ENCODE results near the gene MARK1.

MARK1 gene
- 0 to 8.3 (median 0) reads per million in 17 experiments for total RNA-seq

DNA sequence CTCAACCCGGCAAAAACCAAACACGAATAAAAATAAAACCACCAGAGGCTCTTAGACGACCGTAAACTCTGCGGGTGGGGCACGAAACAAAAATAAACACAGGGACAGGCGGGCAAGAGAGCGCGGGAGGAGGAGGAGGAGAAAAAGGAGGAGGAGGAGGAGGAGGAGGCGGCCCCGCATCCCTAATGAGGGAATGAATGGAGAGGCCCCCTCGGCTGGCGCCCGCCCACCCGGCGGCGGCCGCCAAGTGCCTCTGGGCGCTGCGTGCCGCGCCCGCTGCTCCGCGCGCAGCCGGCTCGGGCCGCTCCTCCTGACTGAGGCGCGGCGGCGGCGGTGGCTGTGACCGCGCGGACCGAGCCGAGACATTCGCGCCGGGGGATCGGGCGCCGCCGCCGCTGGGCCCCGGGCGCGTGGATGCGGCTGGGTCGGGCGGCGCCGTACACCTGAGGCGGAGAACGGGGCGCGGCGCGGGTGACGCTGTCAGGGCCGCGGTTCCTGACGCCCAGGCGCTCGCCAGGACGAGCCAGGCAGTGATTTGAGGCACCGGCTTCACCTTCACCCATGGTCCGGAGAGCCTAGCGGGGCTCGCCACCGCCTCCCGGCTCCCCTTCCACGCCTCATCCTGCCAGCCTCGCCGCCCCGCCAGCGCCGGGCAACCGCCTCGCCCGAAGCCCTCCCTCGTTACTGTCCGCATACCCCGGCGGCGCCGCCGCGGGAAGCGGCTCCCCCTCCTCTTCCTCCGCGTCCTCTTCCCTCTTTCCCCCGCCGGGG lies at the start of gene MARK1:
Gene MARK1, plus strand, starts transcription at position 229 of the 771 bp plus-strand sequence. CDS start 687 bp downstream, outside the sequence.
- peak in 3 of 4 experiments; percentile 2 to 50 (median 27) for DNase-seq

DNA sequence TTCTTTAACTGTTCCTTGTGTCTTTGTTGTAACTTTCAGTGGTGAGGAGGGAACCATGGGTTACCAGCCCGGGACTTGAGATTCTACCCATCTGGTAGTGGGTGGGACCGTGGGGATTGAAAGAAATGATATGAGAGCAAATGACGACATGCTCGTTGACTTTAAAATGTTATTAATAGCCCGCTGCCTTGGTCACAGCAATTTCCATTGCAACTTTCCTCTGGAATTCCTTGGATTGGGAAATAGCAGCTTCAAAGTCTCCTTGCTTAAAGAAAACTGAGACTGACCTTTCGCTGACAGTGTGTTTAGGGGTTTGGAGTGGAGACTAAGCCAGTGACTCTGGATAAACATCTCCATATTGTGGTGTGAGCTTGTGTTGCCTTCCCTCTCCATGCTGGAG lies 44.2 kb upstream of the MARK1 start:
- no peak for DNase-seq

DNA sequence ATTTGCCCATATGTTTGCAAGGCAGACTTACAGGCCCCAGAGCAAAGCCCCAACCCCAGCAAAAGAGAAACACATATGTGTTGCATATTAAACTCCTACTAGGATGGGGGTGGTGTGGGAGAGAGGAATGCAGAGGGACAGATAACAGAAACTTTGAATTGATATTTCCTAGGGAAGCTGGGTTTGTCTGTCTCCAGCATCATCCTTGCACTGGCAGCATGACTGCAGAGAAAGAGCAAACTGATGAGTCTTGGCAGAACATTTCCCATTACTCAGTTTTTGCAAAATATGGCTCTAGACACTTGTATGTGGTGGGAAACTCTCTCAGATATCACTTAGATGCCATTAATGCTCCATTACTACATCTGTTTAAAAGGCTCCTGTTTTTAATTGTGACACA lies 43.8 kb upstream of the MARK1 start:
- no peak for DNase-seq

DNA sequence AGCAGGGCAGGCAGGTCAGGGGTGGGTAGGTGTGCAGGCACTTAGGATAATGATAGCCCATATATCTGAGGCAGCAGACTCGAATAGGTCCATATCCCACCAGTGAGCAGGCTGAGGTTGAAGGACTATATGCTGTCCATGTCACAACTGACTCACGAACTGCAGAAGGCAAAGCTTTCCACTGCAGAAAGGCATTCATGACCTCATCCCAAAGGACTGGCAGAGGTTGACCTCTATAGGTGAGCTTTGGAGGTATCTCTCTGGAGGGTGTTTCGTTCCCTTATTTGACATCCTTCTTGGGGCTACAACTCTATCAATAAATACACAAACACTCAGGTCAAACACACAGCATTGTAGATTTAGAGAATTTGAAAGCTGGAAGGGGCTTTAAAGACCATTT lies 42.8 kb upstream of the MARK1 start:
- no peak for DNase-seq

DNA sequence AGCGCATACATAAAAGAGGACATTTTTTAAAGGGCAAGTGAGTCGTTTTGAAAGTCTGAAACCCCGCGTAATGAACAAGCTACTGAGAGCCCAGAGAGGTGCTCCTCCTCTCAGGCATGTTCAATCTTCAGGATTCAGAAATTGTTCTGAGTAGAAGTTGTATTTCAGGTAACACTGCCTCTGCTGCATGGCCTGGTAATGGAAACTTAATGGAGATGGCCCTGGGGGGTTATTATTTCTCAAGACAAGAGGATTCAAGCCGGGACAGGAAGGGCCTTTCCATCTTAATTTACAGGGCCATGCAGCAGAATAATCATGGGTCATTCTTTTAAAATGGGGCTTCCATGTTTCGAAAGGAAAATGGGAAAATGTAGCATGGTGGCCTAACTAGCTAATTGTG lies 42.1 kb upstream of the MARK1 start:
- DNase-seq = no peak

DNA sequence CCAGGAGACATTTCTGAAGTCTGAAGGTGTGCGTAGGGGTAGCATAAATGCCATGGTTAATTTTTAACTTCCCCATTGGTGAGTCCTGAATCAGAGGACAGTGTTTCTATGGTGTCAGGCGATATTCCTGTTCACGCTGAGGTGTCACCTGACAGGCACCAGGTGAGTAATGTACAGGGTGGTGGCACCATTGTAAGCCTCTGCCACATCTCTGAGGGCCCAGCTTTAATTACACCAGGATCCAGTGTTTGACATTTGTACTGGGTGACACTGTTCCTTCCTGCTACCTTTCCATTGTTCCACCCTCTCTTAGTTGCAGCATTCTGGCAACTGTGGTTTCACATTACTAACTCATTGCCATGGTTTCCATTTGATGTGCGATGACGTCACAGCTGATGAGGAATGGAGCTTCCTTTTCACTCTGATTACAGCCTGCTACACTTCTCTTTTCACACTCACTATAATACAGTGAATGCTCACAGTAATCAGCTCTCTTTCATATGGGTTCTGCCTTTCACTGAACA lies 40.6 kb upstream of the MARK1 start:
- DNase-seq = peak; percentile 18 to 55 (median 28)

DNA sequence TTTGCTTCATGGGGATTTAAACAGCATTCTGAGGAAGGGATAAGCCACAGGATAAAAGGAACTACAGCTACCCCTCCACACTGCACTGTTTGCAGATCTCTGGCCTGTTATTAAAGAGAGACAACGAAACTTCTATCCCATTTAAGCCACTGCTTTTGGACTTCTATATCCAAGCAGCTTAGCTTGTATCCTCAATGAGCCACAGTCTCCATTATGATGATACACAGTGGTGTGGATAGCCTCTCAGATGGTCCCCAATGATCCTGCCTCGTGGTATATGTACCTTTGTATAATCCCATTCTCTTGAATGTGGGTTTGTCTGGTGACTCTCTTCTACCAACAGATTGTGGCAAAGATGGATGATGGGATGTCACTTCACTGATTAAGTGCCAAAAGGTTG lies 36.0 kb upstream of the MARK1 start:
- no peak for DNase-seq

DNA sequence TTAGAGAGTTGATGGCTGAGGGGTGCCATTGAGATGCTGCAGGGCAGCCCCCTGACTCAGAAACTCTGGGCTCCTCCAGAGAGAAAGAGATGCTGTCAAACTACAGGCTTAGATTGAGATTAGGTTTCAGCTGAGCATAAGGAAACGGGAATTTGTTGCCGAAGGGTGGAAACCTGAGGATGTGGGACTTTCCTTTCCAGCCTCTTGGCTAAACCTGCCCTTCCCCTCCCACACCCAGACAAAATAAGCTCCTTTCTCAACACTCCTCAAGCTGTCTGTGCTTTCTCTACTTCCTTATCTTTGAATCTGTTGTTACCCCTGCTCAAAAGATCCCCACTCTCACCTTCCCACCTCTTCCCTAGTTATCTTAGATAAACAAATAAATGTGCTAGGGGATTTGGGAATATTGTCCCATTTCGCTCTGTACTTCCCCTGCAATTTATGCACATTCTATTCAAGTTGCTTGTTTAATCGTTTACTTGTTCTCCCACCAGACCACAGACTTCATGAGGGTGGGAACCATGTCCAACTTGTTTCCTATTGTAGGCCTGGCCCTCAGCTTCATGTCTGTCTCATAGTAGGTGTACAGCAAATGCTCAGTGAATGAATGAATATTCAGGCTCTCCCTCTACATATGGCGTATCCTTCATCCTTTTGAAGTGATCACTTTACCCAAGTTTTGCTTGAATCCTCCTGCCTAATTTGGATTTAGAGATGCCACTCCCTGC lies 30.6 kb upstream of the MARK1 start:
- DNase-seq = no peak

DNA sequence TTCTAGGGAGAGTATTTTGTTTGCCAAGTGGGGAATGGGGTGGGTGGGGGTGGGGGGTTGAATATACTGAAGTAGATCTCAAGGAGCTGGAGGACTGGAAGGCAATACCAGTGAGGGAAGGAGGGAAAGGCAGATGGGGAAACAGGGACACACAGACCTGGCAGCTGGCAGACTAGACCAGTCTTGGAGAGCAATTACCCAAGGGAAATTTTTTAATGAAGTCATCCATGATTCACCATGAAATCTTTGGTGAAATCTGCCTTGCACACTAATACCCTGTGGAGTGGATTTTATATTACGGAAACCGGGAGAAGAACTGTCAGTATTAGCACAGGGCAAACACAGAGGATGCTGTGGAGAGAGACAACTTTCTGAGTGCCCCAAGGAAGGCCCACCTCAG lies 29.7 kb upstream of the MARK1 start:
- no peak for DNase-seq

DNA sequence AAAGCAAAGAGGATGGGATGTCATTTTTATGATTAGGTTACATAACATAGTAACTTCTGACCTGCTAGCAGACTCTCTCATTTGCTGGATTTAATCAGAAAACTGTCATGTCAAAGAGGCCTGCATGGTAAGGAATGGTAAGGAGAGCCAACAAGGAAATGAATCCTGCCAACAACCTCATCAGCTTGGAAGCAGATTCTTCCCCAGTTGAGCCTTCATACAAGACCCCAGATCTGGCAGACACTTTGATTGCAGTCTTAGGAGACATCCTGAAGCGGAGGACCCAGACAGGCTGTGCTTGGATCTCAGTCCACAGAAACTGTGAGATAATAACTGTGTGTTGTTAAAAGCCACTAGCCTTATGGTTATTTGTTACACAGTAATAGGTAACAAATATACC lies 27.6 kb upstream of the MARK1 start:
- DNase-seq = no peak

DNA sequence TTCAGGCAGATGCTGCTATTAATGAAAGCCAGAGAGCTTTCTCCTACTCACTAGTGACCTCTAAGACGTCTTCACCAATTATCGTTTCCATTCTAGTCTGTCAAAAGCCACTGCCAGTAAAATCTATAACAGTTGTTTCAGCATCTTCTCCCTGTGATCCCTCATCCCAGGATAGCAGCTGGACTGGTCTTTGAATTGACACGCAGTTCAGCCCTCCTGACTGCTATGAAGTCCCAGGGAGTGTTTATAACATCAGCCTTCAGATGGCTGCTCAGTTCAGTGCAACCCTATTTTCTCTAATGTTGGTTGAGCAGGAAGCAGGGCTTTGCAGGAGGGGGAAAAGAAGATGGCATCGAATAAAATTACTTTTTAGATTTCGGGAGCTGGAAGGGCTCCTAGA lies 23.6 kb upstream of the MARK1 start:
- DNase-seq = no peak

DNA sequence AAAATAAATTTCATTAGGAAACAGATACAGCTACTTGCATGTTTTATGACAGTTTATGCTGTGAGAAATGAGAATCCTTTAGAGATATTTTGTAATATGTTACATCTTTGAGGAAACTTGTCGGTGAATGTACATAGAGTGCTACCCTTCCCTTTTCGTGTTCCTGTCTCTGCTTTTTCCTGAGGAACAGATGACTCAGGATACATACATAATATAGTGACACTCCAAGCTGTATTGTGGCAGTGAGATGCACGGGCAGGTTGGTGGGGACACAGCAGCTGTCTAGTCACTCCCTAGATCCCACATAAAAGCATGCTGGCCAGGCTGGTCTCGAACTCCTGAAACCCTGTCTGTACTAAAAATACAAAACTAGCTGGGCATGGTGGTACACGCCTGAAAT lies 20.9 kb upstream of the MARK1 start:
- no peak for DNase-seq

DNA sequence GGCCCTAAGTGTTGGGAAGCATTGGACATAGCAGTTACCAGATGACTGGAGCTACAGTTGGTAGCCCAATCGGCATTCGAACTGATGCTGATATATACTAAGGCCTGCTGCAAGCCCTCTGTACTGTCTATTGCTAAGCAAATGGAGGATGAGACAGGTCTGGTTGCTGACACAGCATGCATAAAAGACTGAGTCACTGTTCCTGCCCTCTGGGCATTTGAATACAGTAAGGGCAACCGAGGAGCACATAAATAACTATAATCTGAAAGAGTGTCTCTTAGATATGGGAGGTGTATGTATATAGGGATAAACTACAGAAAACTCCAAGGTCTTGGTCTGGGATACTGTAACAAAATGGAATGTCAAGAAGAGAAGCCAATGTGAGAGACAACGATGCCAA lies 16.8 kb upstream of the MARK1 start:
- DNase-seq = no peak

DNA sequence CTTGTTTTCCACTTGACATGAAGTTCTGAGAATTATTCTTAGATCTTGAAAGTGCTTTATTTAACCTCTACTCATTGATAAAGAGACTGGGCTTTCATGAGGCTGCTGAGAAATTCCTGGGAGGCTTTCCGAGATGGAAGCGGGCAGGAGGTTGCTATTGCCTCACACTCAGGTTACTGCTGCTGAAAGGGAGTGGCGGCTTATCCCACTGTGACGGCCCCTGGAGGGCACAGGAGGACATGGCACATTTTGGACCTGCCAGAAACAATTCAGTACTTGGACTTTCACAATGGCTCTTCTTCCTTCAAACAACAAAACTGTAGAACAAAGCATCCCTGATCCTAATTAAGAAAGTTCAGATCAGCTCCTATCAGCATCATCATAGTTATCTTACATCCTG lies 16.2 kb upstream of the MARK1 start:
- no peak for DNase-seq

DNA sequence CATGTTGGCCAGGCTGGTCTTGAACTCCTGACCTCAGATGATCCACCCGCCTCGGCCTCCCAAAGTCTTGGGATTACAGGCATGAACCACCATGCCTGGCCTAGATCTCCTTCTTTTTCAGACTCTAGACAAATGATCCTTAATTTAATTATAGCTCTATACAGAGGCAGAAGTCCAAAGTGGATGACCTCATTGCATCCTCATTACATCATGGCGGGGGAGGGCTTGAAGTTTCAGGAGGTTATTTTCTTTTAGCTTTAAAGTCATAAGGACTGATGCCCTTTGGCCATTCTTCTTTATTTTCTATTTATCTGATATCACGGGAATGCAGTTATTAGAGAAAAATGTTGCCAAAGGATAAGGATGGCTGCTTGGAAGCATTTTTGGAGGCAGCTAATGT lies 14.1 kb upstream of the MARK1 start:
- DNase-seq = no peak

DNA sequence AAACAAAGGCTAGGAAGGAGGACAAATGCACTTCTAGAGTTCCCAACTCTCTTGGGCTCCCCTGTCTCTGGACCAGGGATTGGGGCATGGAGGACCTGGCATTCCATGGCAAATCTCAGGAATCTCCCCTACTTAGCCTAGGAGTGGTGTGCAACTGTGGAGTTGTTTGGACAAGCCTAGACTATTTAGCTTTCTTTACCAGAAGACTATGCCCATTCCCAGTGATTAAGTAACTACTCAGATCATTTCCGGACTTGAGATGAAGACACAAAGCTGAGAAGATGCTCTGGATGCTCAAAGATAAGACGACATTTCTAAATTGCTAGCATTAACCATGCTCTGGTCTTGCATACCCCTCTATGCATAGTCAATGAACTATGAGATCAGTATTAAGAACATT lies 13.7 kb upstream of the MARK1 start:
- no peak for DNase-seq

DNA sequence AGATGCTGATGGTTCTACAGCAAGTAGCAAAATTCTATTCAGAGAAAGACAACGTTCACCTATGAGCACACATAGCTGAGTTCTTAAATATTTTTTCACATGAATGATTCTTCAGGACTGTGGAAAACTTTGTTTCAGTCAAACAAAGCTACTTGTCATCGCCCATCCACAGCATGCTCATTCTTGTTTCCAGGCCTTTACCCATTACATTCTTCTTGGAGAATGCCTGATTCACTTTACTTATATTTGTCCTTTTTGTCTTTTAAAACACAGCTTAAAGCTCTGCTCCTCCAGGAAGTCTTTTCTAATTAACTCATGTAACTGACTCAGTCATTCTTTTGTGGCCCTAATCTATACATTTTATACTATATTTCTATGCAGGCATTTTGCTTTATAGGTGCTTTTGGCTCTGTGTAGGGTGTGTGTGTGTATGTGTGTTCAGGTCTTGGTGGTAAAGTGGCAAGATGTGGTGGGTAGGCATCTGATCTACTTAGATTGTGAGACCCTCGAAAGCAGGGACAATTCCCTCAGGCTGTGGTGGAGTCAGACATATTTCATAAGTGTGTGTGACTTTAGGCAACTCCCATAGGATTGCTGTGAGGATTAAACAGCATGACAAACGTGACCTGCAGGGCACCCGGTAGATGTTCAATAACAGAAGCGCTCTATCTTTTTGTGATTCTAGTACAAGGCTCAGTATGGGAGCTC lies 11.8 kb upstream of the MARK1 start:
- no peak for DNase-seq

DNA sequence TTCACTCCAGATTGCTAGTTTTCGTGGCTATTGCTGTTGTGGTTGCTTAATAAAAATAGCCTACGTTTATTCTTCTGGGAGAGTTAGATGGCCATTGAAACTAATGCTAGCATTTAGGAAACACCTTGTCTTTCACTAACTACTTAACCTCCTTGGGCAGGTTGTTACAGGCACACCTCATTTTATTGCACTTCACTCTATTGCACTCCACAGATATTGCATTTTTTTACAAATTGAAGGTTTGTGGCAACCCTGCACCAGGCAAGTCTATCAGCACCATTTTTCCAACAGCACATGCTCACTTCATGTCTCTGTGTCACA lies 11.3 kb upstream of the MARK1 start:
- no peak for DNase-seq

DNA sequence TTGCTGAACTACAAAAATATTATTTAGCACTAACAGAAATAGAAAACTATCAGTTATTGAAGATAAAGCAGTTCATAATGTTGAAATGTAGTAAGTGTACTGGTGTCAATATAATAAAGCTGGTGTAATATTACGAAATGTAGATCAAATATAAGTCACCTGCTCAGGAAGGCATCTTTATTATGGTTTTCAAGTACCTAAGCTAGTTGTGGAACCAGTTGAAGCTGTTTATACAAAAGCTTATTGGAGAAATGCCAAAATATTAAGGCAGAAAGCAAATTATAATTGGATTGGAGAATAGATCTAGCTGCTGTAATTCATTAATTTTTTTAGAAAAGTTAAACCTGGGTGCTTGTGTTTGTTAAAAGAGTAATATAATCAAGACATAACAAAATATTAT lies 6.2 kb upstream of the MARK1 start:
- DNase-seq = no peak

DNA sequence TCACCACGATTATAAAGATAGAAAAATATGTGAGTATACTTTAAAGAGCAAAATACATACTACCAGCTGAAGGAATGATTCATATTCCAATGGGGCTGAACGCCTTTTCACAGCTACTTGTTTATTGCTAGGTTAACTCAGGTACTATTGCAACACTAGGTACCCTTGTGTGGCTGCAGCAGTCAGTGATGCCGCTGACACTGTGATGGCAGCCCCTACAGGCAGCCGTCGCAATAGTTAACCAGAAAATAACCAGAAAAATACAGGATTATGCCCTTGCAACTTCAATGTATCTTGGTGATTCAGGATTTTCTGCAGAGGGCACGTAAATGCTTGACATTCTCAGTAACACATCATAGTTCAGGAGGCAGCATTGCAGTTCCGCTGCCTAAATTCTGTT lies 1.6 kb upstream of the MARK1 start:
- DNase-seq = no peak

DNA sequence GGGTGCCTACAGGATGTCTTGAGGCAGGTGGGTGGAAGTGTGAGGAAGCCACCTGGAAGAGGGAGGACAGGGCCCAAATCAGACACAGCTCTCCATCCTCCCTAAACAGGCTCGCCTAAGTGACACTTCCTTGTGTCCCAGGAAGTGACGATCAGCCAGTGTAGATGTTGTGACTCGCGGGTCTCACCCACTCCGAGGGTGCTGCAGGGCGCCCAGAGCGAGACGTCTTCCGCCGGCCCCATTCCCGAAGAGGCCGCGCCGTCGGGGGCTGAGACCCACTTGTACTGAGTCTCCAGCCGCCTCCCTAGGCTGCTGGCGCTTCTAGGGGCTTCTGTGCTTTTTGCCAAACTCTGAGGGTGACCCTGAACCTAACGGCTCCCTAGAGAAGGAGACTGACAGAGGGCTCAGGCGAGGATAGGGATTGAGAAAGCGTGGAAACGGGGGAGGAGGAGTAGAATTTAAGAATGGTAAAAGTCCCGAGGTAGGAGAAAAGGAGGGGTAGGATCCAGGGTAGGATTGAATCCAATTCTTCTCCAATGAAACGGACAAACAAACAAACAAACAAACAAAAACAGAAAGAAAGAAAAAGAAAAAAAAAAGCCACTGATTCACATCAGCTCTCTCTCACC lies 543 bp upstream of the MARK1 start:
- peak in 1 of 4 experiments; percentile 12 for DNase-seq

DNA sequence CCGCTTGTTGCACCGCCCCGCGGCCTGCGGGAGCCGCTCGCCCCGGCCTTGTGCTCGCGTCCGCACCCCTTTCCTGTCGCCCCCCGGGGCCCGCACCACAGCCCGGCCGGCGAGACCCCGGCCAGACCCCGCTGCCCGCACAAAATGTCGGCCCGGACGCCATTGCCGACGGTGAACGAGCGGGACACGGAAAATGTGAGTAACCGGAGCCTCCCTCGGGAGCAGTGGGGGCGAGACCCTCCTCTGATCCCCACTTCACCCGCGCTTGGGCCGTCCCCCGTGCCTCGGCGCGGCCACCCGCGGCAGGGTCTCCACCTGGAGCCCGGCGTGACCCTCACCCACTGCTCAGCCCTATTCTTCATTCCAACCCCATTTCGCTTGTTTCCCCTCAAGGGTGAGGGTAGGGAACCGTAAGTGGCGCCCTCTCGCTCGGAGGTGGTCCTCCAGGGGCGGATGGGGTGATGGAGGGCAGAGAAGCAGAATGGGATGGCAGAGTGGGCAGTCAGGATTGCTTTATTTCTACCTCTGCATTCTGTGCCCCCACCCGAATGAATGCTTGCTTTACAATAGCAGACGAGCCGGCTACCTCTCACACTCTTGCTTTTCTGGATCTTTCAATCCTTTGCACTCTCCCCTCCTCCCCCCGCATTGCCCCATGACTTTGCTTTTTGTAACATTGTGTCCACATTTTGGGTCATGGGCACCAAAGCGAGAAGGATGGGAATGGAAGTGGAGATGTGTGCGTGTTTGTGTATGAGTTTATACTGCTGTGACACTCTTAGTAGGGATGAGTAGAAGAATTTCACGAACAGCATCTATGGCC lies 954 bp downstream of the MARK1 start:
- no peak for DNase-seq

Data from suppressor macrophage (primary cell).